OCI-LY1 (cell line): ENCODE results near the gene MYOZ1.
"Not testable (repeated sequence)": the region's sequence is repeated elsewhere in the genome, so short reads cannot be mapped to it uniquely, and the experiment has no call there.

Source experiments
- EZH2 ChIP-seq: fragments of 200-600 bp; sonication (generic), shearing (Covaris generic); IDR thresholded peaks from 2 replicates; pipeline ENCODE4 v1.8.0; 2017; ENCODE audit warnings: borderline replicate concordance, mixed run types, mild to moderate bottlenecking, antibody characterized with exemption, low read length, moderate library complexity, mixed read lengths
- TF ChIP-seq, protein P1 (sequence below): fragments of 200-600 bp; sonication (generic), shearing (Covaris generic); IDR thresholded peaks from 2 replicates; pipeline ENCODE4 v1.5.1; 2017; ENCODE audit warnings: mild to moderate bottlenecking, antibody characterized with exemption, low read length, moderate library complexity, mixed read lengths

DNA sequence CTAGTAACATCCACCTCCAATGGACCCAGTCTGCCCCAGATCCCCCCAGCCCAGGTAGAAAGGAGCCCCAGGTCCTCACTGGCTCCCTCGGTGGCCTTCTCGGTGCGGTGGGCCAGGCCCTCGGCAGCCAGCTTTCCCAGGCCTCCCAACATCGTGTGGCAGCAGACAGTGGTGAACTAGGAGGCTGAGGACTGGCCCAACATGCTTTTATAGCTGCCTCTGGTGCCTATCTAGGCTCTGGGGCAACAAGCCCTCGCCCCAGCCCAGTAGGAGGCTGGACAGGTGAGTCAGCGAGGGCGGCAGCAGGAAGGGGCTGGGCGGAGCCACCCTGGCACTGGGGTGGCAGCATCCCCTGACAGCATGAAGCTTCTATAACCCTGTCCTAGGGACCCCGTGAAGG, 22.3 kb upstream of the MYOZ1 start:
- TF ChIP-seq, protein P1, sequence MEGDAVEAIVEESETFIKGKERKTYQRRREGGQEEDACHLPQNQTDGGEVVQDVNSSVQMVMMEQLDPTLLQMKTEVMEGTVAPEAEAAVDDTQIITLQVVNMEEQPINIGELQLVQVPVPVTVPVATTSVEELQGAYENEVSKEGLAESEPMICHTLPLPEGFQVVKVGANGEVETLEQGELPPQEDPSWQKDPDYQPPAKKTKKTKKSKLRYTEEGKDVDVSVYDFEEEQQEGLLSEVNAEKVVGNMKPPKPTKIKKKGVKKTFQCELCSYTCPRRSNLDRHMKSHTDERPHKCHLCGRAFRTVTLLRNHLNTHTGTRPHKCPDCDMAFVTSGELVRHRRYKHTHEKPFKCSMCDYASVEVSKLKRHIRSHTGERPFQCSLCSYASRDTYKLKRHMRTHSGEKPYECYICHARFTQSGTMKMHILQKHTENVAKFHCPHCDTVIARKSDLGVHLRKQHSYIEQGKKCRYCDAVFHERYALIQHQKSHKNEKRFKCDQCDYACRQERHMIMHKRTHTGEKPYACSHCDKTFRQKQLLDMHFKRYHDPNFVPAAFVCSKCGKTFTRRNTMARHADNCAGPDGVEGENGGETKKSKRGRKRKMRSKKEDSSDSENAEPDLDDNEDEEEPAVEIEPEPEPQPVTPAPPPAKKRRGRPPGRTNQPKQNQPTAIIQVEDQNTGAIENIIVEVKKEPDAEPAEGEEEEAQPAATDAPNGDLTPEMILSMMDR = not testable (repeated sequence)
- not testable (repeated sequence) for TF ChIP-seq EZH2
